ENCODE measurements around the gene SECTM1. TPM values are rescaled to one million over a fixed set of nuclear protein-coding genes. Genes with fewer than 3 reads are reported as not detected.
"Not testable (repeated sequence)": the region's sequence is repeated elsewhere in the genome, so short reads cannot be mapped to it uniquely, and the experiment has no call there.

SECTM1 gene
- total RNA-seq: 1 to 10 TPM; 2.6 to 3.8 (median 3.0) TPM

DNA sequence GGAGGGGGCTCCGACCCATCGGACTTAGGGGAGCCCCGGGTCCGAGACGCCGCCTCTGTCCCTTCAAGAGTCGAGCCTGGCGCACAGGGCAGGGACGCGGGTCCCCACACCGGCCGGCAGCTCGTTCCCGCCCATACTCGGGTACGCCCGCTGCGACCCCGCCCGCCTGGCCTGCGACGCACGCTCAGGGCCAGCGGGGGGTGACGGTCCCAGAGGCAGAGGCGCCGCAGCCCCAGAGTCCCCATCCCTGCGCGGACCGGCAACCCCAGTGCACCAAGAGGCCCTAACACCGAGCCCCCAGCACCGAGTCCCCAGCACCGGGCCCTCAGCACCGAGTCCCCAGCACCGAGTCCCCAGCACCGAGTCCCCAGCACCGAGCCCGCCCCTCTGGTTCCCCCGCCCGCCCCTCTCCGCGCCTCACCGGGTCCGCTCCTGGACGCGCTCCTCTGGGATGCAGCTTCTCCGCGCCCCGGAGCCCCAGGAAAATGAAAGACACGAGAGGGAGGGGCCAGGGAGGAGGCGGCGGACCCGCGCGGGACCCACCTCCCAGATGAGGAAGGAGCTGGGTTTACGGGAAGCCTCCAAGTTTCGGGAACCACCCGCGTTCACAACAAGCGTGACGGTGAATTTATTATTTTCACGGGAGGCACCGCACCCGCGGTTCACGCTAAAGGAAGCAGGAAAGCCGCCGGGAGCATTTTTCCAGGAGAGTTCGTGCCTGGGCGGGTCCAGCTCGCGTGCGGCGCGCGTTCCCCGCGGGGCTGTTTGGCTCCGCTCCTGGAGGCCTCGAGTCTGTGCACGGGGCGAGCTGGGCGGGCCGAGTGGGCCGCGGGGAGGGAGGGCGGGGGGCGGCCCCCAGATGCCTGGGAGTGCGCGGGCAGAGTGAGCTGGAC is at the start of gene SECTM1:
Gene SECTM1 (minus strand): TSS at position 488 of the 893 bp plus-strand sequence. CDS start 6,526 bp downstream, outside the sequence.
- DNase-seq (no peak), ATAC-seq (peak; percentile 64 to 68)
- peaks cover 2% of the 10 kb centered on the region for H3K27me3 Mint-ChIP-seq (ENCODE audit: low read depth)
- peak within 1 kb of the TSS; percentile 89 for H3K4me3 Mint-ChIP-seq
- no peaks in the 10 kb centered on the region for H3K9me3 Mint-ChIP-seq
- no peaks in the 10 kb centered on the region for H3K36me3 Mint-ChIP-seq (ENCODE audit: insufficient read depth)
- peaks cover 24% of the 10 kb centered on the region for H3K4me1 Mint-ChIP-seq (ENCODE audit: low read depth)

GRCh38 chr17:82382933-82383255 is 49.3 kb upstream of the SECTM1 start:
- Mint-ChIP-seq H3K4me3 (no peak overlapping the region), H3K9me3 (no peaks in the 10 kb centered on the region), H3K36me3 (ENCODE audit: insufficient read depth) (no peaks in the 10 kb centered on the region), H3K4me1 (ENCODE audit: low read depth) (peaks cover 3% of the 10 kb centered on the region), H3K27me3 (ENCODE audit: low read depth) (peaks cover 43% of the 10 kb centered on the region)
- ATAC-seq (no peak), DNase-seq (no peak)

DNA sequence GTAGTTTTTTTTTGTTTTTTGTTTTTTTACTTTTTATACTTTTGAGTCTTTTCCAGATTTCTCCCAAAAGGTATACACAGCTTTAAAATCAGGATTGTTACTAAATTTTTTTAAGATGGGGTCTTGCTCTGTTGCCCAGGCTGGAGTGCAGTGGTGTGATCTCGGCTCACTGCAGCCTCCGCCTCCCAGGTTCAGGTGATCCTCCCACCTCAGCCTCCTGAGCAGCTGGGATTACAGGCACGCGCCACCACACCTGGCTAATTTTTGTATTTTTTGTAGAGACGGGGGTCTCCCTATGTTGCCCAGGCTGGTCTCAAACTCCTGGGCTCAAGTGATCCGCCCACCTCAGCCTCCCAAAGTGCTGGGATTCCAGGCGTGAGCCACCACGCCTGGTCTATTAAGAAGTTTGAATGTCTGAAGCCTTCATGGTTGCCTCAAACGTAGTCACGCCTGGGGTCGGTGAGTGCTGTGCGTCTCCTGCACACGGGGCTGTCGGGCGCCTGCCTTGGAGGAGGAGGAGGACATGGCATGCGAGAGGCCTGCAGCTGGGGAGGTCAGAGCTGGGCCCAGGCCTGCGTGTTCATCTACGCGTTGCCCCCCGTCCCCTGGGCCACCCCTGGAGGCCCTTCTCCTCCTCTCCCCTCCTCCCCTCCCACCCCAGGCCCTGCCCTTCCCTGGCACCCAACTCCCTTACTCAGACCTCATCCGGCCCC is 48.8 kb upstream of the SECTM1 start:
- not testable (repeated sequence) for H3K4me3 Mint-ChIP-seq; ATAC-seq; H3K36me3 Mint-ChIP-seq (ENCODE audit: insufficient read depth); H3K4me1 Mint-ChIP-seq (ENCODE audit: low read depth); DNase-seq; H3K9me3 Mint-ChIP-seq
- peaks cover 44% of the 10 kb centered on the region for H3K27me3 Mint-ChIP-seq (ENCODE audit: low read depth)

- H3K4me1 Mint-ChIP-seq (ENCODE audit: low read depth); ATAC-seq; H3K9me3 Mint-ChIP-seq; DNase-seq; H3K36me3 Mint-ChIP-seq (ENCODE audit: insufficient read depth); H3K4me3 Mint-ChIP-seq: not testable (repeated sequence)
- H3K27me3 Mint-ChIP-seq (ENCODE audit: low read depth): peaks cover 45% of the 10 kb centered on the region
Measured at GRCh38 chr17:82381703-82382009, 48.1 kb upstream of the SECTM1 start.

GRCh38 chr17:82380860-82381702 is 47.5 kb upstream of the SECTM1 start:
- ATAC-seq: peak in 1 of 2 donors; percentile 56
- H3K9me3 Mint-ChIP-seq: no peaks in the 10 kb centered on the region
- H3K4me1 Mint-ChIP-seq (ENCODE audit: low read depth): peaks cover 3% of the 10 kb centered on the region
- DNase-seq: no peak
- peaks cover 49% of the 10 kb centered on the region for H3K27me3 Mint-ChIP-seq (ENCODE audit: low read depth)
- H3K4me3 Mint-ChIP-seq: no peak overlapping the region
- H3K36me3 Mint-ChIP-seq (ENCODE audit: insufficient read depth): no peaks in the 10 kb centered on the region

GRCh38 chr17:82378741-82379021 is 45.1 kb upstream of the SECTM1 start:
- peaks cover 51% of the 10 kb centered on the region for H3K27me3 Mint-ChIP-seq (ENCODE audit: low read depth)
- peaks cover 3% of the 10 kb centered on the region for H3K4me1 Mint-ChIP-seq (ENCODE audit: low read depth)
- H3K4me3 Mint-ChIP-seq: no peak overlapping the region
- H3K36me3 Mint-ChIP-seq (ENCODE audit: insufficient read depth): no peaks in the 10 kb centered on the region
- ATAC-seq (no peak), DNase-seq (no peak)
- no peaks in the 10 kb centered on the region for H3K9me3 Mint-ChIP-seq

DNA sequence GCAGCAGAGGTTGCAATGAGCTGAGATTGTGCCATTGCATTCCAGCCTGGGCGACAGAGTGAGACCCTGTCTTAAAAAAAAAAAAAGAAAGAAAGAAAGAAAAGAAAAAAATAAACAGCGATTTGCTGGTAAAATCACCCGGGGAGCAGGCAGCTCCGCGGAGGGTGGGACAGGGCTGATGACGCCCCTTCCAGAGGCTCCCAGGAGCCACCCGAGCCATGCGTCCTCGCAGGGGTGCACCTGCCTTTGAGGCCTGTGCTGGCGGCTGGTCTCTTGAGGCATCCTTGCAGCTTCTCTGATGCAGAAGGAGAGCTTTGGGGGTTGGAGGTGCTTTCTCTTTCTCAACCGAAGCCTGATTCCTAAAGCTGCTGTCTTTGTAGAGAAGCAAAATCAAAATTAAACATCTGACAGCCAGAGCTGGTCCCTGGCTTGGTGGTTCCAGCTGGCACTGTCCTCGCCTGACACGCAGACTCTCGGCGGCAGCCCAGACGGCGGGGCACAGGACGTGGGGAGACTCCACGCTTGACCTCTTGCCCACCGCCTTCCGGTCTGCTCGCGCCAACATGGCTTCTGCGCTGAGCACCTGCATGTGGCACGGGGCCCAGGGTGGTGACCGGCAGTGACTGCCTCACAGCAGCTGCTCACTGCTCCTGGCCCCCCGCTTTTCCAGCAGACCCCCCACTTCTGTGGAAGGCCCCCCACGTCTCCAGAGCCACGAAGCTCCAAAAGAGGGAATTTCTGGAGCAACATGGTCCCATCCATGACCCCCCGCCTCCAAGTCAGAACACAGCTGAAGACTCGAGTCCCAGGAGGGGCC is 44.6 kb upstream of the SECTM1 start:
- Mint-ChIP-seq H3K4me3 (no peak overlapping the region), H3K27me3 (ENCODE audit: low read depth) (peaks cover 53% of the 10 kb centered on the region), H3K36me3 (ENCODE audit: insufficient read depth) (no peaks in the 10 kb centered on the region), H3K4me1 (ENCODE audit: low read depth) (peaks cover 7% of the 10 kb centered on the region), H3K9me3 (no peaks in the 10 kb centered on the region)
- ATAC-seq (no peak), DNase-seq (no peak)

DNA sequence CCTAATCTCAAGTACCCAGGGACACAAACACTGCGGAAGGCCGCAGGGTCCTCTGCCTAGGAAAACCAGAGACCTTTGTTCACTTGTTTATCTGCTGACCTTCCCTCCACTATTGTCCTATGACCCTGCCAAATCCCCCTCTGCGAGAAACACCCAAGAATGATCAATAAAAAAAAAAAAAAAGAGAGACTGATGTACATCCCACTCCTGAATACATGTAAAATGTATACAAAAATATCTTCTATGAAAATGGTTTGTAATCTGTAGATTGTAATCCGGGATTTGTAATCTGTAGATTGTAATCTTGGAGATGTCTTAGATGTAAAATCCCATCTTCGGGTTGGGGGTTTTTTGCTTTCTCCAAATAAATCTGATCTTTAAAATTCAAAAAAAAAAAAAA is 43.7 kb upstream of the SECTM1 start:
- H3K4me3 Mint-ChIP-seq; H3K9me3 Mint-ChIP-seq; ATAC-seq; H3K36me3 Mint-ChIP-seq (ENCODE audit: insufficient read depth); DNase-seq: not testable (repeated sequence)
- Mint-ChIP-seq H3K27me3 (ENCODE audit: low read depth) (peaks cover 59% of the 10 kb centered on the region), H3K4me1 (ENCODE audit: low read depth) (peaks cover 14% of the 10 kb centered on the region)

DNA sequence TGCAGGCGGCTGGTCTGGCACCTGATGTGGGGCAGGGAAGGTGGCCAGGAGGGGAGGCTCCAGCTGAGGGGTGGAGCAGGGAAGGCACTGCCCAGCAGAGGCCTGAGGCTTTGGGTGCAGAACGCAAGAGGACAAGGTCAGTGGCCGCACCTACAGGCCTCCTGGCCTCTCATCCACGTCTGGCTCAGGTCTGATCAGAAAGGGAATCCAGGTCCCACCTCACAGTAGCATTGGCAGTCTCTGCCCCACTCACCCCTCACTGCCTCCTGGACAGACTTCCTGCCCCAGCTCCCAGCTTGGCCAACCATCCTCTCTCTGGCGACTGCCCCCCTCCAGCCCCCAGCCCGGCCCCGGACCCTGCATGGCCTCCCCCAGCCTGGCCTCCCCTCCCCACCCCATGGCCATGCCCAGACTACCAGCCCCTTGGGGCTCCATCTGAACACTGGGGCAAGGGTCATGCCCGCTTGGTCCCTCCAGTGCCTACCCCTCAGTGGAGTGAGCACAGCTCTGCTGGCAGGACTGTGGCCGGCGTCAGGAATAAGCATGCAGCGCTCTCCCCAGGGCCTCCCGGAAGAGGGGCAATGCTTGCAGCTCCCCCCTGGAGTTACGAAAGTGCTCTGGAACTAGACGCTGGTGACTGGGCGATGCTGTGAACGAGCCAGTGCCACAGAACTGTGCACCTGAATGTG is 42.6 kb upstream of the SECTM1 start:
- peaks cover 54% of the 10 kb centered on the region for H3K27me3 Mint-ChIP-seq (ENCODE audit: low read depth)
- no peaks in the 10 kb centered on the region for H3K9me3 Mint-ChIP-seq
- H3K4me3 Mint-ChIP-seq: no peak overlapping the region
- H3K36me3 Mint-ChIP-seq (ENCODE audit: insufficient read depth): no peaks in the 10 kb centered on the region
- DNase-seq (no peak), ATAC-seq (no peak)
- peaks cover 13% of the 10 kb centered on the region for H3K4me1 Mint-ChIP-seq (ENCODE audit: low read depth)

DNA sequence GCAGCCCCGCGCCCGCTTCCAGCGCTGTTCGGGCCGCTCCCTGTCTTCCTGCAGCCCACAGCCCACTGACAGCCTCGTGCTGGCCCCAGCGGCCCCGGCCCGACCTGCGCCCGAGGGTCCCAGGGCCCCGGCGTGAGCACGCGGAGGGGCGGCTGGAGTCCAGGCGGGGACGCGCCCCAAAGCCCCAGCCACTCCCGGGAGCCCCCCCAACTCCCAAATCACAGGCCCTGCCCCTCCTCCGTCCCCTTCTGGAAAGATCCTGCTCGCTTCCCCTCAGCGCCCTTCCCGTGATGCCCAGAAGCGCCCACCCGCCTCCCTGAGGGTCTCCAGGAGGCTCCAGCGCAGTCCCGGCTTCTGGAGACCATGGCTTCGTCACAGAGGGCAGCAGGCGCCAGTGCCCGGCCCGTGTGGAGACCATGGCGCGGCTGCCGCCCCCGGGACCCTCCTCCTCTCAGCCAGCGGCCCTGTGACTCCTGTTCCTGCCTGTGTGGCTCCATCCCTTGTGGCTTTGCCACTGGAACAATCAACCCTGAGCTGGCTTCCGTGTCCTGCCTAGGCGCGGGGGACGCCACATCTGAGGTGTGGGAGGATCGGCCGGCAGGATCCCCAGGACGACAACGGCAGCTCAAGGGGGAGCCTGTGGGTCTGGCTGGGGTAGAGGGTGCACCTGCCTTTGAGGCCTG is 41.9 kb upstream of the SECTM1 start:
- ATAC-seq (no peak), DNase-seq (no peak)
- peaks cover 53% of the 10 kb centered on the region for H3K27me3 Mint-ChIP-seq (ENCODE audit: low read depth)
- no peak overlapping the region for H3K4me3 Mint-ChIP-seq
- no peaks in the 10 kb centered on the region for H3K9me3 Mint-ChIP-seq
- no peaks in the 10 kb centered on the region for H3K36me3 Mint-ChIP-seq (ENCODE audit: insufficient read depth)
- peaks cover 19% of the 10 kb centered on the region for H3K4me1 Mint-ChIP-seq (ENCODE audit: low read depth)

- H3K9me3 Mint-ChIP-seq: no peaks in the 10 kb centered on the region
- H3K4me1 Mint-ChIP-seq (ENCODE audit: low read depth): peaks cover 21% of the 10 kb centered on the region
- ATAC-seq (no peak), DNase-seq (no peak)
- no peak overlapping the region for H3K4me3 Mint-ChIP-seq
- H3K36me3 Mint-ChIP-seq (ENCODE audit: insufficient read depth): no peaks in the 10 kb centered on the region
- H3K27me3 Mint-ChIP-seq (ENCODE audit: low read depth): peaks cover 50% of the 10 kb centered on the region
Measured at GRCh38 chr17:82374626-82375331, 41.2 kb upstream of the SECTM1 start.

DNA sequence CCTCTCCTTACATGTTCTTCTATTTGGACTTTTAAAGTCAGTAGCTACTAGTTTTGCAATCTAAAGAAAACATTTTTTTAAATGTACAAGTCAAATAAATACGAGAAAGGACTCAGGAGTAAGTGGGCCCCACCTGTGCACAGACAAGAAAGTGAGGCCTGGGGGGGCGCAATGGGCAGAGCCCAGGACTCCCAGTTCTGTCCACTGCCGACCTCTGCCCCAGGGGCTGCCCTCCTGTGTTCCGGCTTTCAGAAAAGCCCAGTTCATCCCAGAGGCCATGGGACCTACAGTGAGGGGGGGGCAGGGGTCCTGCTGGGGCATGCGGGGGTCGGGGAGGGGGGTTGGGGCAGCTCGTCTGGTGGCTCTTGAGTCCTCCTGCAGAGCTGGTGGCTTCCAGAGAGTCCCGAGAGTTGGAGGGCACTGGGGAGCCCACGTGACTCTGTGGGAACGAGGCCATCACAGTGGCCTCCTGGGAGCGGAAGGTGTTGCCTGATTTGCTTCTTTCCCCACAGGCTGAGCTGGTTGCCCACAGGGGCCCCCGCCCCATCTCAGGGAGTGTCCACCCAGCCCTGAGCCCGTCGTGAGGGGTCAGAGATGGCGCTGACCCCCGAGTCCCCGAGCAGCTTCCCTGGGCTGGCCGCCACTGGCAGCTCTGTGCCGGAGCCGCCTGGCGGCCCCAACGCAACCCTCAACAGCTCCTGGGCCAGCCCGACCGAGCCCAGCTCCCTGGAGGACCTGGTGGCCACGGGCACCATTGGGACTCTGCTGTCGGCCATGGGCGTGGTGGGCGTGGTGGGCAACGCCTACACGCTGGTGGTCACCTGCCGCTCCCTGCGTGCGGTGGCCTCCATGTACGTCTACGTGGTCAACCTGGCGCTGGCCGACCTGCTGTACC is 40.4 kb upstream of the SECTM1 start:
- no peak overlapping the region for H3K4me3 Mint-ChIP-seq
- DNase-seq (no peak), ATAC-seq (no peak)
- H3K27me3 Mint-ChIP-seq (ENCODE audit: low read depth): peaks cover 51% of the 10 kb centered on the region
- no peaks in the 10 kb centered on the region for H3K36me3 Mint-ChIP-seq (ENCODE audit: insufficient read depth)
- peaks cover 21% of the 10 kb centered on the region for H3K4me1 Mint-ChIP-seq (ENCODE audit: low read depth)
- no peaks in the 10 kb centered on the region for H3K9me3 Mint-ChIP-seq
